HG03066 (cell line): Measurements from ENCODE around the gene SCN4A.
"Not testable (repeated sequence)": the region's sequence is repeated elsewhere in the genome, so short reads cannot be mapped to it uniquely, and the experiment has no call there.

ENCODE experiments used
- ATAC-seq: cut with Tn5 transposase; IDR thresholded peaks from one replicate; pipeline ENCODE4 v1.9.1; 2021; ENCODE audit warnings: low read depth; ENCODE audit not compliant: unreplicated experiment

Gene SCN4A

GRCh38 chr17:63939884-63940283 lies 32.8 kb downstream of the SCN4A start:
- ATAC-seq: no peak

- no peak for ATAC-seq
Measured at GRCh38 chr17:63939401-63939800, 33.3 kb downstream of the SCN4A start.

GRCh38 chr17:63937920-63938319 lies 34.8 kb downstream of the SCN4A start:
- no peak for ATAC-seq

DNA sequence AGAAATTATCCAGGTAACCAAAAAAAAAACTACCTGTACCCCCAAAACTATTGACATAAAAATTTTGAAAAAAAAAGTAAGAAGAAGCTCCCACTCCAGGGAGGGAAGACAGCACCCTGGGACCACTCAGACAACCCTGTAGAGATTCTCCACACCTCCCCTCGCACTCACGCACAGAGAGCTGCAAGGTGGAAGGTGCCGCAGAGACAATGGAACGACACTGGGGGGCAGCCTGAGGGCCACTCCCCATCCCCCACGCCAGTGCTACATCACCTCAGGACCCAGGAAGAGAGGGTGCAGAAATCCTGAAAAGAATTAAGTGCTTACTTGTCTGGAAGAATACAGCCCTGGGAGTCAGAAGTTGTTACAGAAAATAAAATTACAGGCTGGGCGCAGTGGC lies 35.4 kb downstream of the SCN4A start:
- ATAC-seq: no peak

DNA sequence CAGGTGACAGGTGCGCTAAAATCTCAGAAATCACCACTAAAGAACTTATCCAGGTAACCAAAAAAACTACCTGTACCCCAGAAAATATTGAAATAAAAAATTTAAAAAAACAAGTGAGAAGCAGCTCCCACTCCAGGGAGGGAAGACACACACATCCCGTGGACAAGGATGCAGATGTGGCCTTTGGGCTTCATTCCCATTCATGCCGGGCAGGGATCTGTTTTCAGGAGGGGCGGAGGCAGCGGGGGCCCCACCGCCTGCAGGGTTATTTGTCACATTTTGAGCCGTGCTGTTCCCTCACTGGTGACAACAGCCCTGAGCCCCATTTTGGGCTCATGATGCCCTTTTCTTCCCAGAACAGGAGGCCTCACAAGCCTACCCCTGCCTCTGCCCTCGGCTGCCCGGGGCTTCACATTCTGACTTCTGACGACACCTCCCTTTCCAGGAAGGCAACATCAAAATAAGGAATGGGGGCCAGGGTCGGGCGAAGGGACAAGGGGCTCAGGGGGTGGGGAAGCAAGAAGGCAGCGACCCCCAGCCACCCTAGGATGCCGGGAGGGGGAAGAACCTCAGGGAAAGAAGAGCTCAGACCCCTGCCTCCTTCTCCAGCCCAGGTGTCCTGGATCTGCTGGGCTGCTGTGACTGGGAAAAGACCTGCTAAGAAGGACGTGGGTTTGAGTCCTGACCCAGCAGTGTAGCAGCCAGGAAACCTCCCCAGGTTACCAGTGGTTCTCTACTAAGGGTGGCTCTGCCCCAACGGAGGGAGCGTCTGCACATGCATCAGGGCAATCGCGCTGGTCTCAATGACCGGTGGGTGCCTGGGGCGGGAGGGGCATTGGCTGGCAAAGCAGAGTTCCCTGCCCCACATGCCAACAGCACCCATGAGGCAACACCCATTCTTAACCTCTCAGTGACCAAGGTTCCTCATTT lies 38.3 kb downstream of the SCN4A start:
- no peak for ATAC-seq

DNA sequence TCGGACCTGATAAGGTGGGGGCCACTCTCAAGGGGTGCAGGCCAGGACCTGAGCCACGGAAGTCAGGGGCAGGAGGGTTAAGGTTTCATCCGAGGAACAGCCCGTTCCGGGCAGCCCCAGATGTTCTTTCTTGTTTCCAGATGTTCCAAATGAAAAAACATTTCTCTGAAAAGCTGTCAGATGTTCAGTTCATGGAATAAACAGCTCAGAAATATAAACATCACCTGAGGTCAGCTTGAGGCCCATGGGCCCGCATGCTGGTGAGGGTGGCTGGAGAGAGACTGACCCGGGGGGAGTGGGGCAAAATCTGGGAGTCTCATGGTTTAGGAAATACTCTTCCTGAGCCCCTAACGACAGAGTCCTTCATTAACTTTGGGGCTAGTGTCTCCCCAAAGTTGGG lies 39.1 kb downstream of the SCN4A start:
- ATAC-seq: no peak

- ATAC-seq: no peak
Measured at GRCh38 chr17:63932721-63933120, 40.0 kb downstream of the SCN4A start.

DNA sequence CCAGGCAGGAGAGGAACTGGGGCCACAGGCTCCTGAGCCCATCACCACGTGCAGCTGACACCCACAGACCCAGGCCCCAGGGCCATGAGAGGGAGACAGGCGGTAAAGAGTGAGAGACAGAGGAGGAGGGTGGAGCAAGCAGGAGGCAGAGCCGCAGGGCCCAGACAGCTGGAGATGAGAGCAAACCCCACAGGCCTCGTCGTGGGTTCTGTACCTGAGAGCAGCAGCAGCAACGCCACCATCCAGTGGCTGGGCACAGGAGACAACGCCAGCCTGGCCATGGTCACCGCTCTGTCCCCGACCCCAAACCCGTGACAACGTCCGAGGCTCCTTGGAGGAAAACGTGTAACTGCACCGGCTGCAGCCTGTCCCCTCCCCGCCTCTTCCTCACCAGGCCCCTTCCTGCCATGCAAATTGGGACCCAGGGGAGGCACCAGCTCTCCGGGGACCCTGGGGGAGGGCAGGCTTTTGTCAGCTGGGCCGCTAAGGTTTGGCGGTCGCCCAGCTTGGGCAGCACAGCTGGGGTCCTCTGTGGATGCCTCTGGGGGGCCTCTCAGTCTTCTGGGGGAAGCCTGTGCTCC lies 40.6 kb downstream of the SCN4A start, which contains the start of gene CD79B:
Gene CD79B (minus strand): TSS at position 351 of the 581 bp plus-strand sequence. CDS start 70 bp downstream, at position 281.
- peak; percentile 86 for ATAC-seq

- ATAC-seq: peak; percentile 42
Measured at GRCh38 chr17:63930951-63931575, 41.7 kb downstream of the SCN4A start.

GRCh38 chr17:63929860-63930766 lies 42.6 kb downstream of the SCN4A start:
- ATAC-seq: no peak

DNA sequence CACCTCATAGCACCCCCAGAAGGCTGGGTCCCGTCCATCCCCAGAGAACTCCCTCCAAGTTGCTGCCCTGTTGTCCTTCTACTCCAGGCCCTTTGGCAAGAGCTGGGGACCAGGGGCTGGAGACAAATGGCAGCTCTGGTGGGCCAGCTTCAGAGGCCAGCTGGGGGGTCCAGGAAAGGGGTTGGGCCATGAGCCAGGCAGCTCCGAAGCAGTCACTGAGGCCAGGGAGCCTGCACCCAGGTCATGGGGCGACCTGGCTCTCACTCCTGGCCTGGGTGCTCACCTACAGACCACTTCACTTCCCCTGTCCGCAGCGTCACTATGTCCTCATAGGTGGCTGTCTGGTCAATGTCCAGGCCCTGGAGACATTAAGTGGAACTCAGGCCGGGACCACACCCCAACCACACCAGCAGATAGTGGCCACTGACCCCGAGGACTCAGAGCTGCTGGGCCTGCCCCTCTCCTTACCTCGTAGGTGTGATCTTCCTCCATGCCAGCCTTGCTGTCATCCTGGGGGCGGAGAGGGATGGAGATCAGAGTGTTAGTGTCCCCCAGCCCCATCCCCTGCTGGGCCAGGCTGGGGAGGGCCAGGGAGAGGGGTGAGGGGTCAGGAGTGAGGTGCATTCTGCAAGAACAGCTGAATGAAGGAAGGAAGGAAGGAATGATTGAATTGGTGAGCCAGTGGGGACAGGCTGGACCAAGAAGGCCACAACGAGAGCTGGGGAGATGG lies 43.6 kb downstream of the SCN4A start:
- no peak for ATAC-seq

DNA sequence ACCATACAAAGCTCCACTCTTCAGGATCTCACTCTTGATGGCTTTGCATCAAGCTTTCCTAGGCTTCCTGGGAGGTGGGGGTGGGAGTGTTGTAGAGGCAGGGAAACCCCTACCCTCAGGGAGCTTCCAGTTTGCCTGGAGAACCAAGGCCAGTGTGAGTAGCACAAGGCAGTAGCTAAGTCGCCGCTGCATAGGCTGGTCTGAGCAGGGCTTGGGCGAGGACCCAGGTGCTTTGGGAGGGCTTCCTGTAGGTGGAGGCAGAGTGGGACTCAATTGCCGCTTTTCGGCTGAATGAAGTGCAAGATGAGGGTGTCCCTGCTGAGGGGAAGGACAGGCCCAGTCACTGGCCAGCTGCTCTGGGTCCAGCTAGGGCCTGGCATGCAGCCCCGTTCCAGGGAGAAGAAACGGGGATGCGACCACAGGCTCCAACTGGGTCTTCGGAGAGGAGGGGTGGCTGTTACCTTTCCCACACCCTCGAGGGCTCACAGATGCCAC lies 44.5 kb downstream of the SCN4A start:
- no peak for ATAC-seq

GRCh38 chr17:63927464-63928171 lies 45.1 kb downstream of the SCN4A start:
- no peak for ATAC-seq

GRCh38 chr17:63926164-63926563 lies 46.6 kb downstream of the SCN4A start:
- no peak for ATAC-seq

DNA sequence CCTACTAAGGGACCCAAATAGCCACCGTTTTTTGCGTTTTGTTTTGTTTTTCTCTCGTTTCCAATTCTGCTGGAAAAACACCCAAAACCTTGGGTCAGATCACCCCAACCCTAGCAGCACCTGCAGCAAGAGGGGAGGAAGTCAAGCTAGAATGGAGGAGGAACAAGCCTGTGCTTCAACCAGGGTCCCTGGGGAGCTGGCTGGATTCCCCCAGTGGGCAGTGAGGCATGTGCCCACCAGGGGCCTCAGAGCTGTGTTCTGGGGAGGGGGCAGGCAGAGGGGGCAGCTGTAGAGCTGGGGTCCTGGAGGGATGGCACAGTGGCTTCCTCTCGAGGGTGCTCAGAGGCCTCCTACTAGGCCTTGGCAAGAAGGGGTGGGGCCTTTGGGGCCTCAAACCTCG lies 47.1 kb downstream of the SCN4A start:
- no peak for ATAC-seq

DNA sequence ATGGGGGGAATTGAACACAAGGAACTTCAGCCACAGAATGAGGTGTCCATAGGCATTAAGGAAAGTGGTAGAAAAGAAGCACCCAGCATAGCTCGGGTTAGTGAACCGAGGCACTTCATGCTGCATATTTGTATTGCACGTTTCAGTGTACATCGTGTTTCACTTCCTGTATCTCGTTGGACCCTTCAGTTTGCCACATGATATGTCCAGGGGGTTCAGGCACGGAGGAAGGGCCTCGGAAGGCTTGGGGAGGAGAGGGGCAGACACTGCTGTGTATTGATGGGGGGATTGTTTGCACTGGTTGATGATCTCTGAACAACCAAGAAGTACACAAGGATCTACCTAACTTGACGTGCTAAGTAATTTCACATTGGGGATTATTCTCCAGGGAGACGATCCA lies 50.3 kb downstream of the SCN4A start:
- not testable (repeated sequence) for ATAC-seq

GRCh38 chr17:63920779-63921178 lies 51.9 kb downstream of the SCN4A start:
- ATAC-seq: not testable (repeated sequence)

DNA sequence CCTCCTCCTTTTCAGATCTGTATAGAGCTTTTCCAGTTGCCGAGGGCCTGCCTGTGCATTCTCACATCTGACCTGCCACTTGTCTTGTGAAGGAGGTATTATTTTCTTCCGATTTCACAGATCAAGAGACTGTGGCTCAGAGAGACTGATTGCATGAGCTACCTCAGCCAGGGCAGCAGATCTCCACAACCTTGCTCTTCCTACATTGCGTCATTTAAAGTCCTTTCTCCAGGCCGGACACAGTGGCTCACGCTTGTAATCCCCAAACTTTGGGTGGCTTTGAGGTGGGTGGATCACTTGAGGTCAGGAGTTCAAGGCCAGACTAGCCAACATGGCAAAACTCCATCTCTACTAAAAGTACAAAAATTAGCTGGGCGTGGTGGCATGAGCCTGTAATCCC lies 52.7 kb downstream of the SCN4A start:
- not testable (repeated sequence) for ATAC-seq

- no peak for ATAC-seq
Measured at GRCh38 chr17:63919311-63919723, 53.4 kb downstream of the SCN4A start.
